MCF 10A (cell line): ENCODE results near the gene COPS3. TPM values are rescaled to one million over a fixed set of nuclear protein-coding genes. Genes with fewer than 3 reads are reported as not detected.

Source experiments
- BruUV-seq: library from RNA; stranded (reverse); fragments of 400-500 nt; replicated peaks from 2 replicates; lab custom pipeline; 2021; lab: Mats Ljungman, UMichigan
- CTCF ChIA-PET: fragments of 300-600 bp; sonication (Branson Sonifier 250); formaldehyde crosslinking; extraction: SDS; loops from one replicate; lab custom pipeline; 2021; ENCODE audit warnings: antibody characterized with exemption, inconsistent platforms; lab: Yijun Ruan, JAX
- POLR2A ChIA-PET: fragments of 300-600, 350-650 bp; sonication (Branson Sonifier 250); formaldehyde crosslinking; extraction: SDS; loops from one replicate; lab custom pipeline; 2020; ENCODE audit warnings: antibody characterized with exemption, inconsistent platforms; lab: Yijun Ruan, JAX
- DNase-seq: peaks from one replicate; pipeline ENCODE4 v3.0.0-alpha.2; 2018; ENCODE audit not compliant: unreplicated experiment
- H3K27ac Mint-ChIP-seq: one replicate; pipeline ENCODE4 v1.8.0; 2022; ENCODE audit warnings: mild to moderate bottlenecking, low read depth, mixed read lengths; ENCODE audit not compliant: unreplicated experiment
- H3K27me3 Mint-ChIP-seq: one replicate; pipeline ENCODE4 v1.8.0; 2022; ENCODE audit warnings: mixed read lengths; ENCODE audit not compliant: insufficient read depth, unreplicated experiment
- H3K36me3 Mint-ChIP-seq: one replicate; pipeline ENCODE4 v1.8.0; 2022; ENCODE audit warnings: mild to moderate bottlenecking, moderate library complexity, mixed read lengths; ENCODE audit not compliant: insufficient read depth, unreplicated experiment
- H3K4me1 Mint-ChIP-seq: one replicate; pipeline ENCODE4 v1.8.0; 2022; ENCODE audit warnings: mixed read lengths; ENCODE audit not compliant: insufficient read depth, unreplicated experiment
- H3K4me3 Mint-ChIP-seq: one replicate; pipeline ENCODE4 v1.8.0; 2022; ENCODE audit warnings: mild to moderate bottlenecking, moderate library complexity, mixed read lengths; ENCODE audit not compliant: unreplicated experiment
- H3K9me3 Mint-ChIP-seq: one replicate; pipeline ENCODE4 v1.8.0; 2022; ENCODE audit warnings: mixed read lengths; ENCODE audit not compliant: unreplicated experiment
- CTCF ChIP-seq: fragments of 200-600 bp; IDR thresholded peaks from one replicate; pipeline ENCODE4 v1.8.0; 2022; ENCODE audit warnings: antibody characterized with exemption, mild to moderate bottlenecking; ENCODE audit not compliant: unreplicated experiment
- intact Hi-C: fragments of 100-400 bp; cut with micrococcal nuclease; formaldehyde crosslinking; loops from 2 replicates; pipeline ENCODE4 v1.14.1; 2022
- total RNA-seq: library from RNA; stranded (reverse); gene quantifications from 2 replicates; pipeline ENCODE4 v1.2.3, GENCODE V29; 2022

The COPS3 gene
- total RNA-seq, 1 experiment from 2014 or later = 91.8 TPM

- no peak for DNase-seq
- no peak for TF ChIP-seq CTCF
- no TSS peak for BruUV-seq
- intact Hi-C loops = no loop called here
- CTCF ChIA-PET = no interaction called here
- H3K27me3 Mint-ChIP-seq = no peaks in the 10 kb centered on the region
- POLR2A ChIA-PET = no interaction called here
- H3K27ac Mint-ChIP-seq = no peak overlapping the region
- peaks cover 89% of the 10 kb centered on the region for H3K36me3 Mint-ChIP-seq
- no peaks in the 10 kb centered on the region for H3K4me1 Mint-ChIP-seq
- H3K9me3 Mint-ChIP-seq = no peaks in the 10 kb centered on the region
- no peak overlapping the region for H3K4me3 Mint-ChIP-seq
These were observed 53.2 kb downstream of the COPS3 start for GRCh38 chr17:17227608-17228520.

GRCh38 chr17:17226451-17227265 lies 54.4 kb downstream of the COPS3 start:
- no peaks in the 10 kb centered on the region for H3K4me1 Mint-ChIP-seq
- H3K36me3 Mint-ChIP-seq = peaks cover 89% of the 10 kb centered on the region
- TF ChIP-seq CTCF = no peak
- H3K4me3 Mint-ChIP-seq = no peak overlapping the region
- intact Hi-C loops = no loop called here
- H3K9me3 Mint-ChIP-seq = no peaks in the 10 kb centered on the region
- ChIA-PET POLR2A (interaction anchor here (1.7 kb wide), 1 partner anchor 9 kb away, joined by 6 read pairs; the partner anchor contains the start of gene FLCN), CTCF (interaction anchor here (0.9 kb wide), 1 partner anchor 107 kb away, joined by 3 read pairs; no protein-coding TSS in a partner anchor)
- H3K27ac Mint-ChIP-seq = no peak overlapping the region
- DNase-seq = no peak
- BruUV-seq = no TSS peak
- H3K27me3 Mint-ChIP-seq = no peaks in the 10 kb centered on the region

GRCh38 chr17:17225901-17226300 lies 55.1 kb downstream of the COPS3 start:
- no TSS peak for BruUV-seq
- Mint-ChIP-seq H3K27ac (no peak overlapping the region), H3K4me3 (no peak overlapping the region), H3K36me3 (peaks cover 92% of the 10 kb centered on the region), H3K4me1 (no peaks in the 10 kb centered on the region), H3K27me3 (no peaks in the 10 kb centered on the region), H3K9me3 (no peaks in the 10 kb centered on the region)
- POLR2A ChIA-PET = interaction anchor here (1.7 kb wide), 1 partner anchor 10 kb away, joined by 6 read pairs; the partner anchor contains the start of gene FLCN
- no peak for DNase-seq
- CTCF ChIA-PET = no interaction called here
- no peak for TF ChIP-seq CTCF
- intact Hi-C loops = no loop called here

- no peak for DNase-seq
- Mint-ChIP-seq H3K27me3 (no peaks in the 10 kb centered on the region), H3K9me3 (no peaks in the 10 kb centered on the region), H3K27ac (no peak overlapping the region), H3K36me3 (peaks cover 95% of the 10 kb centered on the region), H3K4me1 (no peaks in the 10 kb centered on the region), H3K4me3 (no peak overlapping the region)
- intact Hi-C loops = no loop called here
- BruUV-seq = no TSS peak
- ChIA-PET POLR2A (interaction anchor here (1.1 to 1.8 kb wide), 2 partner anchors 12 to 15 kb away, joined by 3 to 8 read pairs; partner anchors contain the start of gene FLCN), CTCF (no interaction called here)
- no peak for TF ChIP-seq CTCF
These were observed 56.9 kb downstream of the COPS3 start for GRCh38 chr17:17224137-17224536.
